ENCODE measurements around the gene NCMAP.

- TF ChIP-seq POLR2A (IDR thresholded peaks at IDR 0.05; ENCODE audit: low read length) (no peak), GATA1 (IDR thresholded peaks at IDR 0.05; ENCODE audit: low read depth, low read length) (no peak)
Measured at GRCh38 chr1:24535021-24535424, 20.9 kb upstream of the NCMAP start.

Measured in erythroblast (primary cell).